ENCODE results near the gene FEM1C.

Gene FEM1C

DNA sequence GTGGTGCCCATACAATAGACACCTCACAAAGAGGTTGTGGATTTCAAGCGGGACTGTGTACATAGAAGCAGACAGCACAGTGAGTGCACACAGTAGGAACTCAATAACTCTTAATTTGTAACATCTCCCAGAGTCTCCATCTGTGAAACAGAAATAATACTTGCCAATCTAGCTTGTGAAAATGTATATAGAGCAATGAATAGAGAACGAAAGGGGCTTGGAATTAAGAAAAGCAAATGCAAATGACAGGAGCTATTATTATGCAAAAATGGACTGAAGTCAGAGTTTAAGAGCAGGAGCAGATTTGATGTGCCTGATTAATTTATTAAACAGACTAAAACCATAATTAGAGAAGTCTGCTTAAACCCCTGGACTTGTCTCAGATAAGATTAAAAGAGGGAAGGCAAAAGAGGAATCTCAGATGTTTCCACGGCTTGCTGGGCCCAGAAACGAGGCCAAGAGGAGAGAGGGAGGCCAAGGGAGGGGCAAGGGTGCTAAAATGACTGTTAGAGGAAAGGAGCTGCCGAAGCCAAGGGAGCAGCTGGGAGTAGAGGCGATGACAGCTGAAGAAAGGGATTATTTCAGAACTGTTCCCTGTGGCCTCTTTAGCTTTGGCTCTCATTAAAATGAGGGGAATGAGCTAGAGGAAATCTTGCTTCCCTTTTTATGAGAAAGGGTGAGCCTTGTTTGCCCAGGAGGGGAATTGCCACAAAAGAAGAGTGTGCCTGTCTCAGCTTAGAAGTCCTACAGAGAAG is 72.1 kb downstream of the FEM1C start:
- no peak for DNase-seq

DNA sequence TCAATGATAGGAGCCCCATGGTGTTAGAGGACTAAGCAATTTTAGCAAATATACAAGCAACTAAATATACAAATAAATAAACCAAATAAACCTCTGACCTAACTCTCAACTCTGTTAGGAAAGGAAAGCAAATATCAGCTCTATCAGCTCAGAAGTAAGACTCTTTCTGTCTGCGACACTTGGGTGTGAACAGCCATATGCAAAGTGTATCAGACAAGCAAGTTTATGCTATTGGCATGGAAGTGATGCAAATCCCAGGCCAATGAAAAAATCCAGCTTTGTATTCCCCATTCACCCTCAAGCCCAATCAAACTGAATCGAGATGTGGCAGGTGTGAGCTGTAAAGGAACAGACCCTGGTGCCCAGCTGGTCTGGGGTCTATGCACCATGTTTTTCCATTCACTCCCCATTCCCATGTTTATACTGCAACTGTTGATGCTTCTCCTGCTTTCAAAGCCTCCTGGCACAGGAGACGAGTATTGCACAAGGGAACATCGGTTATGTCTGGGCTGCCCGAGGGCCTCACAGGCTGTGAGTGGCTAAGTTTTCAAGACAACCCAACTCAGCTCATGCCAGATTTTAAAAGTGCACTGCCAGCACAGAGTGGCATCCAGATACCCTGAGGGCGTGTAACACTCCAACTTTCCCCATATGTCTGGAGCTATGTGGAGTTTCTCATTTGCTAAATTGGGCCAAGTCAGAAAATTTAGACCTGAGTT is 73.1 kb downstream of the FEM1C start:
- no peak for DNase-seq

DNA sequence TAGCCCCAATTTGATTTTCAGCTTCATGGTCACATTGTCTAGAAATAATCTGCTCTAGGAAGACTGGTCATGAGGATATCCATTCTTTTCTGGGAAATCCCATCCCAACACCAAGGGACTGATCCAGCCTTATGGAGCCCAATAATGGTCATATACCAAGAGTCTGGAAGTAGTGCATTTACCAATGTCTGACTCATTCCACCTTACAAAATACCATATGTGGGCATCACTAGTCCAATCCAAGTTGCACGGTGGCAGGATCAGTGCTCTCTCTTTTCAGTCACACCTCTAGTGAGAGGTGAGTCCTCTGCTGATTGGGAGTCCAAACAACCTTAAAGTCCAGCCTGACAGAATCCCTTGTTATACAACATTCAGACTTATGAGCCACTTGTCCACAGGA is 73.7 kb downstream of the FEM1C start:
- DNase-seq, result no peak

All from NCI-H2171 (cell line).